Measurements from ENCODE around the gene SNX12.
"Not testable (repeated sequence)": the region's sequence is repeated elsewhere in the genome, so short reads cannot be mapped to it uniquely, and the experiment has no call there.

The SNX12 gene

DNA sequence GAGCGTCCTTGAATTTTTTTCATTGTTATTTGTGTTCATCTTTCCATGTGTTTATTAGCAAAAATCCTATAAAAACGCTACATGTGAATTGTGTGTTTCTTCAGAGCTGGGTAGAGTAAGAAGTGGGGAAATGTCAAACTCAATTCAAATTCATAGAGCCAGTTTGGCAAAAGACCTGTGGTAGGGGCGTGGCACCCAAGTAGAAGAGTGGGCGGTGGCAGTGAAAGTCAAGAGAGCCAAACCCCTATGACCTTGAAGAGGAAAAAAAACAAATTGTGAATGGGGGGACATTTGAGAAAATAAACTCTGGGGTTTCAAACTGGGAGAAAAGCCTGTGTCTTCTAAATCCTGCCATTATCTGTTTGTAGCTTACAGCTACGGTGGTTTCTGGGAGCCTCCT is 23.1 kb upstream of the SNX12 start:
- no peak for DNase-seq (ENCODE audit: low read depth in 2 of 2)

GRCh38 chrX:71085900-71086299 is 17.8 kb upstream of the SNX12 start:
- no peak for DNase-seq (ENCODE audit: low read depth in 2 of 2)

DNA sequence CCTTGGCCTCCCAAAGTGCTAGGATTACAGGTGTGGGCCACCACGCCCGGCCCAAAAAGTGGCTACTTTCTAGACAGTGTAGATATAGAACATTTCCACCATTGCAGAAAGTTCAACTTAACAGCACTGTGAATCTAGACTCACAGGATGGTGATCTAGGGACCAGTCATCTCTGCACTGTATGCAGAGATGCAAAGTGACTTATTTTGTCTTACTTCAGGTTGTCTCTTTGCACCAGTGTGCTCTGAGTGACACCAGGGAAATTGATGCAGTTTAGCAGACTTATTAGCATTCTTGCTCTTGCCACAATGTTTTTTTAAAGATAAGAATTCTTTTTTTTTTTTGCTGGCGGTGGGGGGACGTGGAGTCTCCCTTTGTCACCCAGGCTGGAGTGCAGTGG is 14.7 kb upstream of the SNX12 start:
- DNase-seq (ENCODE audit: low read depth in 2 of 2): no peak

DNA sequence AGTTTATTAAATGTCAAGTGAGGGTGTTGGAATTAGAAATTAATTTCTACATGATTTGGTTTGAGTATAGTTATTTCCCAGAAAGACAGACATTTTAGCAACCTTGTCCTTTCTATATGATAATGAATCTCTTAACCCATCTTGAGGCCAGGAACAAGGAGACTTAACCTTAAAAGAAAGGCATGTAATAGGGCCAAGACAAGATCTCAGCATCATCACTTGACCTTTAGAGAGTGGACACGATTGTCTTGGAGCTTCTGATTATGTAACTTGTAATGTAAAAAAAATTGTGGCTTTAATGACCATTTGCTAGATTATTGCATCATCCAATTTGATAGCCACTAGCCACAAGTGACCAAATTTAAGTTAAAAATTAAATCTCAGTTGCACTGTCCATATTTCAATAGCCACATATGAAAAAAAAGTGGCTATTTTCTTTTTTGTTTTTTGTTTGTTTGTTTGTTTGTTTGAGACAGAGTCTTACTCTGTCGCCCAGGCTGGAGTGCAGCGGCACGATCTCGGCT is 14.1 kb upstream of the SNX12 start:
- DNase-seq (ENCODE audit: low read depth in 2 of 2): no peak

DNA sequence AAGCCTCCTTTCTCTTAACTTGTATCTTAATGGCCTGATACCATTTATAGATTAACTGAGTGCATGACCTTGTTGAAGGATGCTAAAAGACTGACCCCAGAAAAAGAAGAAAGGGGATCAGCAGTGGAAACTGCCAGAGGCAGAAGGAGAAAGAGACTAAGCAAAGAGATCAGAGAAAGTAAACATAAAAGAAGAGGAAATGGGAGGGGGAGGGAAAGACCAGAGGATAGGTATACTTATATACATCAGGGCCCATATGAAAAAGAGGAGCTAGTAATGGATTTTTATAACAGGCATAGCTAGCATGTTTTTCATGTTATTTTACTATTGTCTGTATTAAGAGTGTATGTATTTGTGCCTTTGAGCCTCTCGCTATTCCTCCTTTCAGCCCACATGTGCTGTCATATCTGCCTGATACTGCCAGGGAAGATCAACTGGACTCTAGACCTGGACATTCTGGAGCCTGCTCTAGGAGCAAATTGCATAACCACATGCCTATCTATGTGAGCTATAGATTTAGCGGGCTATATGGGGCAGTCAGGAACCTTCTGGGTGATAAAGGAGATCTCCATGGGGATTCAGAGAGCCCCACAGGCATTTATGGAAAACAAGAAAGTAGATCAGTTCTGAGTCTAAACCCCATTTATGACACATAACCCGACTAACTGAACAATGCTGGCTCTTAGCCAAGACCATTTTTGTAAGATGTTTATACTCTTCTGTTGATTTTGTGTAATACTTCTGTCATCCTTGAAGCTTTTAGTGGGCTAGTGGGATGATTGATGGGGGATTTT is 13.4 kb upstream of the SNX12 start:
- DNase-seq (ENCODE audit: low read depth in 2 of 2): no peak

DNA sequence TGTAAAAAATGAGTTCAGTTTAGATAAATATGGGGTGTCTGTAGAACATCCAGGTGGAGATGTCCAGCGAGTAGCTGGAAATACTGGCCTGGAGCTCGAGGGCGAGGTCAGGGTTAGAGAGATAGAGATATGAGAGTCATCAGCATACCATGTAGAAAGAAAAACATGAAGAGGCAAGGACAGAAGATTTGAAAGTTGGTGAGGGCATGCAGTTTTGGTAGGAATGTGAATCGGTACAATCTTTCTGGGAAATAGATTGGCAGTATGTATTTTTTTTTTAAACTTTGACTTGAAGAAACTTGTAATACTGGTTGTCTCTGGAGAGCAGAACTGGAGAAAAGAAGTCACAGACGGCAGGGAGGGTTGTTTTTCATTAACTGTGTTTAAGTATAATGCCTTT is 2.4 kb upstream of the SNX12 start:
- no peak for DNase-seq (ENCODE audit: low read depth in 2 of 2)

- DNase-seq (ENCODE audit: low read depth in 2 of 2): no peak
These were observed 456 bp downstream of the SNX12 start for GRCh38 chrX:71067712-71068043.

- no peak for DNase-seq (ENCODE audit: low read depth in 2 of 2)
These were observed 1.0 kb downstream of the SNX12 start for GRCh38 chrX:71067089-71067488.

- DNase-seq (ENCODE audit: low read depth in 2 of 2): no peak
These were observed 8.0 kb downstream of the SNX12 start for GRCh38 chrX:71060127-71060526.

DNA sequence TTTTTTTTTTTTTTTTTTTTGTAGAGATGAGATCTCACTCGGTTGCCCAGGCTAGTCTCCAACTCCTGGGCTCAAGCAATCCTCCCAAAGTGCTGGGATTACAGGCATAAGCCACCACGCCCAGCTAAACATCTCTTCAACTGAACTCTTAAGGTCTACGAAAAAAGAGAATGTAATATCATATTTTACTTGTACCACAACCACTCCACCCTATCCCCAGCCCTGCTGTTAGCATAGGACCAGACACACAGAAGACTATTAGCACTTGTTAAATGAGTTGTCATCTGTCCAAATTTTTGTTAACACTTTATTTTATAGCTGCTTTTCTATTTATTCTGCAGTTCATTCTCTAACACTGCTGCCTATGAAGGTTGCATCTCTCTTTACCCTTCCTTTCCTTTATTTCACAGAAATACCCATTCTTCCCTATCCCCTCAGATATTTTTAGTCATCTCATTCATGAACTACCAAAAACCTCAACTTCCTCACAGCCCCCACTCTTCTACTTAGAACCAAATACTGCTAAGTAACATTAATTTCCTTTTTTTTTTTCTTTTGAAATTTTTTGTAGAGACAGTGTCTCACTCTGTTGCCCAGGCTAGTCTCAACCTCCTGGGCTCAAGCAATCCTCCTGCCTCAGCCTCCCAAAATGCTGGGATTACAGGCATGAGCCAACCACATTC is 10.1 kb downstream of the SNX12 start:
- DNase-seq (ENCODE audit: low read depth in 2 of 2): no peak

DNA sequence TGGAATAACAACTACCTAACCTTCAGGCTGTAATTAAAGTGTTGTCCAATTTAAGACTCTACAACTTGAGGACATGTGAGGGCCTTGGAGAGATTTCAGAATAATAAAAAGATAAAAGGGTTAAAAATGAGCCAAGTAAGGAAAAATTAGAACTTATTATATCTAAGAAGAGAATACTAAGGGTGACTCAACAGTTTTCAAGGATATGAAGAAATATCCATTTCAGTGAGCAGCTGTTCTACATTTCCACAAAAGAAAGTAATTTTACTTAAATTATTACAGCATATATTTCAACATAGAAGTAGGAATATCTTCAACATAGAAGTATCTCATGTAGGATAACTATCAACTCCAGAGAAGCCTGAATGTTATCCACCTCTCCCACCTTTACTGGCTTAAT is 11.3 kb downstream of the SNX12 start:
- no peak for DNase-seq (ENCODE audit: low read depth in 2 of 2)

GRCh38 chrX:71053217-71053621 is 14.9 kb downstream of the SNX12 start:
- DNase-seq (ENCODE audit: low read depth in 2 of 2): no peak

DNA sequence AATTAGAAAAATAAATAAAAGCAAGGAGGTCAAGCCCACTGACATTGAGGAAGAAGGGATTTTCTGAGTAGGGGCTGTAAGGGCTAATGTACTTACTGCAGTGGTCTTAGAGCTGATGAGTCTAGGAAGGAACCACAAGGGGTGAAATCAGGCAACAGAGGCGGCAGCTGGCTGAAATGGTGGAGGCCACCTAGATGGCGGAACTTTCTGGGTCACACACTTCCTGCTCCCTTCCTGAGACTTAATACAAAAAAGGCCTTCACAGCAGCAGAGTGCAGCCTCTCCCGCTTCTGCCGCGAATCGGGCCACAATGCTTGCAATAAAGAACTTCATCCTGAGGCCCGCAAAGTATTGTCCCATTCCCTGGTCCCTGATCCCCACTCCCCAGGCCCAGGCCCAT is 15.4 kb downstream of the SNX12 start:
- no peak for DNase-seq (ENCODE audit: low read depth in 2 of 2)

GRCh38 chrX:71047891-71048290 is 20.2 kb downstream of the SNX12 start:
- not testable (repeated sequence) for DNase-seq (ENCODE audit: low read depth in 2 of 2)

DNA sequence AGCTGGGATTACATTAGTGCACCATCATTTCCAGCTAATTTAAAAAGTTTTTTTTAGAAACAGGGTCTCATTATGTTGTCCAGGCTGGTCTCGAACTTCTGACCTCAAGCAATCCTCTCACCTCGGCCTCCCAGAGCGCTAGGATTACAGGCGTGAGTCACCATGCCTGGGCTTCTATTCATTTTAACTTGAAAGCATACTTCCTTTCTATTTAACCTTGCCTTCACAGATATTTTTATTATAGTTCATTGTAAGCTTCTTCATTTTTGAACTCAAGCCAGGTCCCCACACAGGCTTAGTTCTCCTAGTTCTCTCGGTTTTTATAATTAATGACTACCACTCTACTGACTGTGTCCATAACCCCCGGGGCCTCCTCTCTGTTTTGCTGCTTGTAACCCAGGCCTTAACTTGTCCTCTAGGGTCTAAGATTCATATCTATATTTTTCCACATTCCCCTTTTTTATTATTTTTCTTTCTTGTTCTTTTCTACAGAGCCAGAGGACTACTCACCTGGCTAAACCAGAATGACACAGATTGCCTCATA is 50.7 kb downstream of the SNX12 start:
- DNase-seq (ENCODE audit: low read depth in 2 of 2): no peak

Measured in activated CD4-positive, alpha-beta T cell treated with anti-CD3 and anti-CD28 coated beads for 24 hours (primary cell).